NOMO-1 (cell line): Measurements from ENCODE around the gene CCDC7.
"Not testable (repeated sequence)": the region's sequence is repeated elsewhere in the genome, so short reads cannot be mapped to it uniquely, and the experiment has no call there.

Experiments
- DNase-seq, 2 experiments: peaks; one replicate each; lab custom pipeline; 2025; ENCODE audit not compliant: unreplicated experiment in 2 of 2; lab: John Stamatoyannopoulos, UW

CCDC7 gene

GRCh38 chr10:32548208-32548607 lies 102.3 kb downstream of the CCDC7 start:
- DNase-seq, result no peak

GRCh38 chr10:32556783-32557395 lies 110.9 kb downstream of the CCDC7 start:
- peak; percentile 26 to 62 for DNase-seq

DNA sequence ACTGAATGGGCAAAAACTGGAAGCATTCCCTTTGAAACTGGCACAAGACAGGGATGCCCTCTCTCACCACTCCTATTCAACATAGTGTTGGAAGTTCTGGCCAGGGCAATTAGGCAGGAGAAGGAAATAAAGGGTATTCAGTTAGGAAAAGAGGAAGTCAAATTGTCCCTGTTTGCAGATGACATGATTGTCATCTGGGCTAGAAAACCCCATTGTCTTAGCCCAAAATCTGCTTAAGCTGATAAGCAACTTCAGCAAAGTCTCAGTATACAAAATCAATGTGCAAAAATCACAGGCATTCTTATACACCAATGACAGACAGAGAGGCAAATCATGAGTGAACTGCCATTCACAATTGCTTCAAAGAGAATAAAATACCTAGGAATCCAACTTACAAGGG lies 116.8 kb downstream of the CCDC7 start:
- not testable (repeated sequence) for DNase-seq

DNA sequence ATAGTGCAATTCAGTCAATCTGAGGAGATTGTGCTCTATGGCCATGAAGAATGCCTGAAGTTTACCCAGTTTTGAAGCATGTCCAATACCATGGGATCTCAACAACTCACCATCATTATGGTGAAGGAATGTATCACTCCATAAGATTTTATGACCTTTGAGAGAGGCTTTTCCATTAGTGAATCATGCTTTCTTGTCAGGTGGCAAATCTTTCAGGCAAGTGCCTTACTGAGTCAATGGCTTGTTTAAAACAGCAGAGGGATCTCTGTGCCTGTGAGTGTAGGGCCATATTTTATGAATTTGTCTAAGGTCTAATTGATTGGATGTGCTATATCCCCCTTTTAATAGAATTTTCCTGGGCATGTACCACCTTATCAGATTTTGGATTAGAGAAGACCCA lies 131.5 kb downstream of the CCDC7 start:
- DNase-seq, result no peak

DNA sequence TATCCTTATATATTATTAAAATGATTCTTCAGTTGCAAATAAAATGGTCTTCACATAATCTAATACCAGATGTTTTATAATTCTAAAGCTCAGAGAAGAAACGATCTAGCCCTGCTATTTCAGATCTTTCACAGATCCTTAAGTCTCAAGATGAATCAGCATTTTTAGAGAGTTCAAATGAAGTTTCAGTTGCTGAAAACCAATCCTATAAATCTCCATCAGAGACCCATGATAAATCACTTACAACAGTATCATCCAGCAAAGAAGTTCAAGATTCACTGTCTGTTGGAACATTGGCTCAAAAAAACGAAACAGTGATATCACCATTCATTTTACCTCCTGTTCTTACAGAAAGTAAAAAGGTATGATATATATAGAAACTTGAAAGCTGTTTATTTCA lies 137.0 kb downstream of the CCDC7 start:
- DNase-seq, result peak in 1 of 2 experiments; percentile 15

DNA sequence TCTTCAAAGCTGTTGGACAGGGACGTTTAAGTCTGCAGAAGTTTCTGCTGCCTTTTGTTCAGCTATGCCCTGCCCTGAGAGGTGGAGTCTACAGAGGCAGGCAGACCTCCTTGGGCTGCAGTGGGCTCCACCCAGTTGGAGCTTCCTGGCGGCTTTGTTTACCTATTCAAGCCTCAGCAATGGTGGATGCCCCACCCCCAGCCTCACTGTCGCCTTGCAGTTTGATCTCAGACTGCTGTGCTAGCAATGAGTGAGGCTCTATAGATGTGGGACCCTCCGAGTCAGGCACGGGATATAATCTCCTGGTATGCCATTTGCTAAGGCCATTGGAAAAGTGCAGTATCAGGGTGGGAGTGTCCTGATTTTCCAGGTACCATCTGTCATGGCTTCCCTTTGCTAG lies 152.1 kb downstream of the CCDC7 start:
- DNase-seq, result not testable (repeated sequence)

- DNase-seq, result peak in 1 of 2 experiments; percentile 2
Measured at GRCh38 chr10:32600317-32600716, 154.4 kb downstream of the CCDC7 start.

GRCh38 chr10:32601562-32601961 lies 155.6 kb downstream of the CCDC7 start:
- not testable (repeated sequence) for DNase-seq

DNA sequence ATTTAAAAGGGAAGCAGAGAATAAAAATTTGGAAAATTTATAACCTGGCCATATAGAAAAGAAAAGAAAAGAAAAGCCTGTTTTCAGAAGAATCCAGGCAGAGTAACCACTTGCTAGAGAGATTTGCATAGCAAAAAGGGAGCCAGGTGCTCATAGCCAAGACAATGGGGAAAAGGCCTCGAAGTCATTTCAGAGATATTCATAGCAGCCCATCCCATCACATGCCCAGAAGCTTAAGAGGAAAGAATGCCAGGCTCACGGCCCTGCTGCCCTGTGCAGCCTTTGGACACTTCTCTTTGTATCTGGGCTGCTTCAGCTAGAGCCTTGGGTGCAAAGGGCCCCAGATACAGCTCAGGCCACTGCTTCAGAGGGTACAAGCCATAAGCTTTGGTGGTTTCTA lies 159.8 kb downstream of the CCDC7 start:
- no peak for DNase-seq

DNA sequence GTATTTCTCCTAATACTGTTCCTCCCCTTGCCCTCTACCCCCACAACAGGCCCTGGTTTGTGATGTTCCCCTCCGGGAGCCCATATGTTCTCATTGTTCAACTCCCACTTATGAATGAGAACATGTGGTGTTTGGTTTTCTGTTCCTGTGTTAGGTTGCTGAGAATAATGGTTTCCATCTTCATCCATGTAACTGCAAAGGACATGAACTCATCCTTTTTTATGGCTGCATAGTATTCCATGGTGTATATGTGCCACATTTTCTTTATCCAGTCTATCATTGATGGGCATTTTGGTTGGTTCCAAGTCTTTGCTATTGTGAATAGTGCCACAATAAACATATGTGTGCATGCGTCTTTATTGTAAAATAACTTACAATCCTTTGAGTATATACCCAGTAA lies 164.6 kb downstream of the CCDC7 start:
- not testable (repeated sequence) for DNase-seq

DNA sequence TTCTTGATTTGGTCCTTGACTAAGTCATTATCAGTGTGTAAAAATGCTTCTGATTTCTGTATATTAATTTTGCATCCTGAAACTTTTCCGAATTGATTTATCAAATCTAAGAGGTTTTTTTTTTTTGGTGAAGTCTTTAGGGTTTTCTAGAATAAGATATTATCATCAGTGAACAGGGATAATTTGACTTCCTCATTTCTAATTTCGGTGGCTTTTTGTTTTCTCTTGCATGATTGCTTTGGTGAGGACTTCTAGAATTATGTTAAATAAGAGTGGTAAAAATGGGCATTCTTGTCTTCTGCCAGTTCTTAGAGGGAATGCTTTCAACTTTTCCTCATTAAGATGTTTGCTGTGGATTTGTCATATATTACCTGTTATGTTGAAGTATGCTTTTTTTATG lies 170.5 kb downstream of the CCDC7 start:
- DNase-seq, result no peak

DNA sequence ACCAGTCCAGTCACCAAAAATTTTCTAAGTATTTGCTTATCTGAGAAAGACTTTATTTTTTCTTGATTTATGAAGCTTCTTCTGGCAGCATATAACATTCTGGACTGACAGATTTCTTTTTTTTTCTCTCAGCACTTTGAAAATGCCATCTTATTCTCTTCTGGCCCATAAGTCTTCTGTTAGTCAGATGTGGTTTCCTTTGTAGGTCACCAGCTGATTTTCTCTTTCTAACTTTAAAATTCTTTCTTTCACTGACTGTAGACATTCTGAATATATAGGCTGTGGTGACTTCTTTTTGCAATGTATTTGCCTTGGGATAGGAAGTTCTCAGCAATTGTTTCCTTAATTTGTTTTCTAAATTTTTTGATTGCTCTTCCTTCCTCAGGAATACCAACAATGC lies 172.5 kb downstream of the CCDC7 start:
- DNase-seq, result no peak

DNA sequence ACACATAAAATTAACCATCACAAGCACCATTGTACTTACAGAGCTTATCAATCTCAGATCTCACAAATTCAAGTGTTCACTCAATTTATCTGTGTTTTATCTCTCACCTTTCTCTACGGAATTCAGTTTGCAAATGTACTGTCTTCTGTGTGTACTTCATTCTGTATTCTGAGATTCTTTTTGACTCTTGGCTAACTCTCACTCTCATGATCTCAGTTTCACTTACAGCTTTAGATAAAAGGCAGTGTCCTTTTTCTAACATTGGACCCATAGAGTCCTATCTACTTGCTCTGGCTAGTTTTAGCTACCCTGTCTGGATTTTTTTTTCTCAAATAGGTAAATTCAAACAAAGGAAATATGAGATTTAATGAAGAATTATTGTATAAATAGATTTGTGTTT lies 176.0 kb downstream of the CCDC7 start:
- no peak for DNase-seq

DNA sequence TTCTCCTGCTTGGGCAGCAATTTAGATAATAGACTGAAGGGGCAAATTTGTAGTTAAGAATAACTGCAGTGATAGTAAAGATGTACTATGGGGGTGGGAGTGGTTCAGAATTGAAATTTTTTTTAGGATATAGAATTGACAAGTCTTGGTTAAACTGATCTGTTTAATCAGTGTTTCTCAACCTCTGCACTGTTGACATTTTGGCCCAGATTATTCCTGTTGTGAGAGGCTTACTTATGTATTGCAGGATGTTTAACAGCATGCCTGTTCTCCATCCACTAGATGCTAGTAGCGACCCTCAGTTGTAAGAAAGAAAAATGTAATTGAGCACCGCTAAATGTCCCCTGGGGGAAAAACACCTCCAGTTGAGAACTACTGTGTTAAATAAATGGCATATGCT lies 176.5 kb downstream of the CCDC7 start:
- no peak for DNase-seq

DNA sequence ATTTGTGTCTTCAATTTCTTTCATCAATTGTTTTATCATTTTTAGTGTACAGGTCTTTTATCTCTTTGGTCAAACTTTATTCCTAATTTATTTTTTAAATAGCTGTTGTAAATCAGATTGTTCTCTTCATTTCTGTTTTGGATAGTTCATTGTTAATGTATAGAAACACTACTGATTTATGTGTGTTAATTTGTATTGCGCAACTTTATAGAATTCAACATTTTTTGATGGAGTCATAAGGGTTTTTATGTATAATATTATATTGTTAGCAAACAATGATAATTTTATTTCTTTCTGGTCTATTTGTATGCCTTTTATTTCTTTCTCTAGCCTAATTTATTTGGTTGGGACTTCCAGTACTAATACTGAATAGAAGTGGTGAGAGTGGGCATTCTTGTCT lies 181.2 kb downstream of the CCDC7 start:
- DNase-seq, result no peak

GRCh38 chr10:32629910-32630309 lies 184.0 kb downstream of the CCDC7 start:
- DNase-seq, result no peak

DNA sequence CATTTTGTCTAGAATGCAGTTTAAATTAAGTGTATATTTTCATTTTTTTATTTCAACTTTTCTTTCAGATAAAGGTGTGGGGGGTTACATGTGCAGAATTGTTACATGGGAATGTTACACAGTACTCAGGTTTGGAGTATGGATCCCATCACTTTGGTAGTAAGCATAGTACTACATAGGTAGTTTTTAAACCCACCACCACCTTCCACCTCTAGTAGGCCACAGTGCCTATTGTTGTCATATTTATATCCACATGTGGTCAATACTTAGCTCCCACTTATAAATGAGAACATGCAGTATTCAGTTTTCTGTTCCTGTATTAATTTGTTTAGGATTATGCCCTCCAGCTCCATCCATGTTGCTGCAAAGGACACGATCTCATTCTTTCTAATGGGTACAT lies 200.6 kb downstream of the CCDC7 start:
- DNase-seq, result no peak

- no peak for DNase-seq
Measured at GRCh38 chr10:32650246-32650655, 204.3 kb downstream of the CCDC7 start.

DNA sequence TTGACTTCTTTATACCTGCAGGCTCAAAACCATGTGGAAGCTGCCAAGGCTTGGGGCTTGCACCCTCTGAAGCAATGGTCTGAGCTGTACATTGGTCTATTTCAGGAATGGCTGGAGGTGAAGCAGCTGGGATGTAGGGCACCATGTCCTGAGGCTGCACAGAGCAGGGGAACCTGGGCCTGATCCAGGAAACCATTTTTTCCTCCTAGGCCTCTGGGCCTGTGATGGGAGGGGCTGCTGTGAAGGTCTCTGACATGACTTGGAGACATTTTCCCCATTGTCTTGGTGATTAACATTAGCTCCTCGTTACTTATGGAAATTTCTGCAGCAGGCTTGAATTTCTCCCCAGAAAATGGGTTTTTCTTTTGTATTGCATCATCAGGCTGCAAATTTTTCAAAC lies 211.5 kb downstream of the CCDC7 start:
- not testable (repeated sequence) for DNase-seq

GRCh38 chr10:32661346-32661745 lies 215.4 kb downstream of the CCDC7 start:
- DNase-seq, result no peak

DNA sequence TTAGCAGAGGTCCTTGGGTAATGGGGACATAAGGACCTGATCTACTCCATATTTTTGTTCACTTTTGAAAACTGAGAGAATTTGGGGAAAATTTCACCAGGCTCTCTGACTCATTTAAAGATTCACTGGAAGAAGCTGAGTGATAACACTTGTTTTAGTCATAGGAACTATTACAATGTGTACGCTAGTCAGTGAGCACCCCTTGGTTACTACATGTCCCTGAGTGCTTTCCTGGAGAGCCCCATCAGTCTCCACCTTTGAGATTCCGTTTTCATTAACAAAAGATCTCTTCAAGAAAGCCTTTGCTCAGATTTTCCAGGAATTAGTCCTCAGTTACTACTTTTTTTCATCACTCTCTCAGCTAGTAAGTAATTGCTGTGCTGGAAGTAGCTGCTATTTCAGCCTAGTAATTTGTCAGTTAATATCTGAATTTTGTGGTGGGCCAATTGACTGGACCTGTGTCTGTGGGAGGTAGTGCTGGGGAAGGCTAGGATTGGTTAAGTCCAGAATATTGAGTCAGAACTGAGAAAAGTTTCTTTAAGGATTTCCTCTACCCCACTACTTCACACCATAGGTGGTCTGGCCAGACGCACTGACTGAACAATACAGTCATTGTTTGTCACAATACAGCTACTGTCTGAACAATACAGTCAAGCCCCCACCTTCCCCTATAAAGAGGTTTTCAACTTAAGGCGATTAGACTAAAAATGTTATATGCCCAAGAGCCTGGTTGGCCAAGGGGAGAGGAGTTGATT lies 235.0 kb downstream of the CCDC7 start:
- DNase-seq, result no peak

- no peak for DNase-seq
Measured at GRCh38 chr10:32684291-32684690, 238.4 kb downstream of the CCDC7 start.
